ENCODE results near the gene GPATCH4. TPM values are rescaled to one million over a fixed set of nuclear protein-coding genes. Genes with fewer than 3 reads are reported as not detected.
A peak's percentile ranks its signal among the peaks of the same experiment; 100 is the strongest.

GPATCH4 gene
- total and polyA plus RNA-seq, 2 of the 4 experiments (the other 2 are of a cell fraction): 32.6 to 41.8 TPM

- ATAC-seq (ENCODE audit: low read depth) (no peak), DNase-seq (no peak)
- H2BK15ac ChIP-seq (ENCODE audit: low read depth, low read length): no peak overlapping the region
- in situ Hi-C loops (cut with MboI; ENCODE audit: low sequenced_read_pairs) (no loop called here), intact Hi-C loops (cut with micrococcal nuclease) (loop anchor here (1.0 to 2.0 kb wide), 2 partner anchors 23 to 72 kb away; no protein-coding TSS in a partner anchor), dilution Hi-C loops (cut with HindIII; ENCODE audit: low sequenced_read_pairs, unreplicated experiment) (no loop called here)
- no peak overlapping the region for H3K18ac ChIP-seq (ENCODE audit: low read depth, low read length)
- BruUV-seq (replicated peaks): no TSS peak
- CTCF ChIA-PET: interaction anchor here (1.0 kb wide), 1 partner anchor 24 kb away, joined by 3 read pairs; no protein-coding TSS in a partner anchor
- peaks cover 18% of the 10 kb centered on the region for H3K27me3 ChIP-seq (ENCODE audit: control insufficient read depth, insufficient read depth, low read length)
- no peak overlapping the region for H2AK5ac ChIP-seq (ENCODE audit: low read depth, low read length)
- no peak overlapping the region for H4K8ac ChIP-seq (ENCODE audit: low read depth in 2 of 2, low read length in 2 of 2)
- H3K56ac ChIP-seq (ENCODE audit: extremely low read depth, insufficient read depth, low read length): no peak overlapping the region
- H3K4me2 ChIP-seq (ENCODE audit: low read depth, low read length): no peak overlapping the region
- H2BK5ac ChIP-seq (ENCODE audit: low read depth, low read length, poor library complexity, severe bottlenecking): no peak overlapping the region
- H4K91ac ChIP-seq (ENCODE audit: insufficient read depth, low read depth, low read length): no peak overlapping the region
- no peak overlapping the region for H3K4me3 ChIP-seq (ENCODE audit: insufficient read depth, low read depth, low read length)
- no peak overlapping the region for H2AK9ac ChIP-seq (replicated peaks; ENCODE audit: low read depth, low read length, poor library complexity)
- WGBS, 2 experiments (ENCODE audit: extremely low coverage in 2 of 2, insufficient read length in 1 of 2): no CpG with 5 or more reads among the region's 11 CpGs
- H2BK120ac ChIP-seq (ENCODE audit: low read depth, low read length): no peak overlapping the region
- H3K14ac ChIP-seq (replicated peaks; ENCODE audit: low read depth, low read length): no peak overlapping the region
- H3K36me3 ChIP-seq (ENCODE audit: control insufficient read depth, insufficient read depth, low read length): no peaks in the 10 kb centered on the region
- no peak overlapping the region for H4K5ac ChIP-seq (ENCODE audit: low read depth, low read length)
- H3K9me1 ChIP-seq (ENCODE audit: insufficient read depth, low read length): no peaks in the 10 kb centered on the region
- H3K79me1 ChIP-seq (ENCODE audit: low read depth in 1 of 2, low read length in 2 of 2): no peaks in the 10 kb centered on the region
- no peak overlapping the region for H2BK20ac ChIP-seq (ENCODE audit: low read depth, low read length)
- H3K9ac ChIP-seq (ENCODE audit: low read depth, low read length): no peak overlapping the region
- no peak overlapping the region for H3K27ac ChIP-seq (ENCODE audit: insufficient read depth, low read length)
- no peak overlapping the region for H3K23ac ChIP-seq (ENCODE audit: low read depth, low read length)
- POLR2A ChIA-PET (ENCODE audit: unreplicated experiment): no interaction called here
- H3K4me1 ChIP-seq (ENCODE audit: control insufficient read depth, insufficient read depth, low read length): no peaks in the 10 kb centered on the region
- TF ChIP-seq CTCF (conservative IDR thresholded peaks at IDR 0.05; ENCODE audit: low read depth, low read length): 0 out of 2 replicates have a peak, but pooled peaks have one; percentile 12
- TF ChIP-seq RAD21 (IDR thresholded peaks at IDR 0.05; ENCODE audit: low read length): no peak
- H3K4ac ChIP-seq (ENCODE audit: low read depth, low read length): no peak overlapping the region
- H3K9me3 ChIP-seq (ENCODE audit: control insufficient read depth, insufficient read depth, low read length): no peaks in the 10 kb centered on the region
- H2AFZ ChIP-seq (replicated peaks; ENCODE audit: low read length, poor library complexity): no peak overlapping the region
- no peaks in the 10 kb centered on the region for H4K20me1 ChIP-seq (ENCODE audit: insufficient read depth, low read length)
Observed at GRCh38 chr1:156584813-156585212, 16.5 kb downstream of the GPATCH4 start.

All from IMR-90 (cell line).